Vagina (tissue), 2 donors: ENCODE data around the gene FARP2. TPM values are rescaled to one million over a fixed set of nuclear protein-coding genes. Genes with fewer than 3 reads are reported as not detected.

Experiments
- DNase-seq, 2 donors: peaks; one replicate each; pipeline ENCODE4 v3.0.0-alpha.2; 2017; ENCODE audit errors: extremely low spot score in 2 of 2
- H3K27ac ChIP-seq: fragments of 200-600 bp; sonication (generic); one replicate; pipeline ENCODE4 v1.5.1; 2019
- H3K27me3 ChIP-seq: fragments of 200-600 bp; sonication (generic); one replicate; pipeline ENCODE4 v1.5.1; 2019
- H3K36me3 ChIP-seq, 2 donors: fragments of 200-600 bp; sonication (generic); one replicate each; pipeline ENCODE4 v1.5.1; 2017 to 2019
- H3K4me1 ChIP-seq: fragments of 200-600 bp; sonication (generic); one replicate; pipeline ENCODE4 v1.5.1; 2019
- H3K4me3 ChIP-seq, 2 donors: fragments of 200-600 bp; sonication (generic); 1 replicate in 1 of 2; 2 replicates in 1 of 2; pipeline ENCODE4 v1.5.1; 2016 to 2019
- H3K9me3 ChIP-seq: fragments of 200-600 bp; sonication (generic); one replicate; pipeline ENCODE4 v1.5.1; 2019
- CTCF ChIP-seq, 3 experiments: fragments of 450-650 bp in 2 of 3; fragments of 200-600 bp in 1 of 3; sonication (generic) in 1 of 3; IDR thresholded peaks; one replicate each; pipeline ENCODE4 v1.5.1; 2017 to 2019; ENCODE audit warnings: antibody characterized with exemption in 3 of 3, mild to moderate bottlenecking in 2 of 3, moderate library complexity in 2 of 3
- POLR2A ChIP-seq, 2 donors: fragments of 450-650 bp; IDR thresholded peaks; one replicate each; pipeline ENCODE4 v1.6.1; 2017; ENCODE audit warnings: antibody characterized with exemption in 2 of 2, mild to moderate bottlenecking in 2 of 2, moderate library complexity in 2 of 2
- POLR2AphosphoS5 ChIP-seq, 2 donors: sonication (generic); formaldehyde crosslinking; IDR thresholded peaks; one replicate each; pipeline ENCODE4 v1.9.0; 2017; ENCODE audit warnings: antibody characterized with exemption in 2 of 2, mild to moderate bottlenecking in 2 of 2, low read depth in 1 of 2; ENCODE audit not compliant: insufficient read depth in 1 of 2
- intact Hi-C: fragments of 100-400 bp; cut with DNase I; formaldehyde crosslinking; loops from one replicate; pipeline ENCODE4 v1.15.1; 2023
- total RNA-seq: library from RNA; depleted of rRNA; stranded (reverse); fragments of >200 nt; gene quantifications from one replicate; pipeline ENCODE4 v1.2.3, GENCODE V29; 2016

FARP2 gene
- total RNA-seq: 32.9 TPM

GRCh38 chr2:241355983-241356870 lies at the start of gene FARP2:
FARP2 (plus strand) TSS chr2:241356285; CDS start chr2:241373108, 16,823 bp downstream.
- DNase-seq: peak in 1 of 2 donors; percentile 98
- intact Hi-C loops: loop anchor here (5.0 kb wide), 1 partner anchor 39 kb away; the partner anchor contains the start of genes HDLBP and SEPTIN2
- Histone ChIP-seq H3K4me1 (peaks cover 39% of the 10 kb centered on the region), H3K4me3 (peak within 1 kb of the TSS; percentile 81 to 95), H3K36me3 (peaks cover 0 to 19% of the 10 kb centered on the region in 2 donors), H3K27me3 (no peaks in the 10 kb centered on the region), H3K27ac (peak within 1 kb of the TSS; percentile 81), H3K9me3 (no peaks in the 10 kb centered on the region)
- peak in 1 of 2 donors; percentile 68 for TF ChIP-seq POLR2A (IDR thresholded peaks at IDR 0.05)
- peak in 1 of 2 donors; percentile 44 for TF ChIP-seq POLR2AphosphoS5 (IDR thresholded peaks at IDR 0.05; ENCODE audit: insufficient read depth in 1 of 2, low read depth in 1 of 2)
- TF ChIP-seq CTCF (IDR thresholded peaks at IDR 0.05): no peak

GRCh38 chr2:241307055-241307454 lies 49.0 kb upstream of the FARP2 start:
- Histone ChIP-seq H3K9me3 (no peaks in the 10 kb centered on the region), H3K36me3 (no peaks in the 10 kb centered on the region), H3K4me3 (no peak overlapping the region), H3K27me3 (no peaks in the 10 kb centered on the region), H3K27ac (no peak overlapping the region), H3K4me1 (peaks cover 56% of the 10 kb centered on the region)
- DNase-seq: no peak
- intact Hi-C loops: loop anchor here (10.0 kb wide), 1 partner anchor 82 kb away; no protein-coding TSS in a partner anchor
- TF ChIP-seq POLR2AphosphoS5 (IDR thresholded peaks at IDR 0.05; ENCODE audit: insufficient read depth in 1 of 2, low read depth in 1 of 2) (no peak), CTCF (IDR thresholded peaks at IDR 0.05) (no peak), POLR2A (IDR thresholded peaks at IDR 0.05) (no peak)

GRCh38 chr2:241308267-241308666 lies 47.8 kb upstream of the FARP2 start:
- H3K36me3 ChIP-seq: no peaks in the 10 kb centered on the region
- no peak overlapping the region for H3K27ac ChIP-seq
- H3K9me3 ChIP-seq: no peaks in the 10 kb centered on the region
- no peak overlapping the region for H3K4me3 ChIP-seq
- DNase-seq: no peak
- peaks cover 55% of the 10 kb centered on the region for H3K4me1 ChIP-seq
- TF ChIP-seq CTCF (IDR thresholded peaks at IDR 0.05): no peak
- TF ChIP-seq POLR2AphosphoS5 (IDR thresholded peaks at IDR 0.05; ENCODE audit: insufficient read depth in 1 of 2, low read depth in 1 of 2): no peak
- no peak for TF ChIP-seq POLR2A (IDR thresholded peaks at IDR 0.05)
- intact Hi-C loops: loop anchor here (10.0 kb wide), 1 partner anchor 83 kb away; no protein-coding TSS in a partner anchor
- H3K27me3 ChIP-seq: no peaks in the 10 kb centered on the region

GRCh38 chr2:241308832-241309500 lies 47.1 kb upstream of the FARP2 start:
- Histone ChIP-seq H3K4me1 (peaks cover 57% of the 10 kb centered on the region), H3K4me3 (no peak overlapping the region), H3K27me3 (no peaks in the 10 kb centered on the region), H3K36me3 (no peaks in the 10 kb centered on the region), H3K9me3 (no peaks in the 10 kb centered on the region), H3K27ac (no peak overlapping the region)
- no peak for DNase-seq
- TF ChIP-seq POLR2A (IDR thresholded peaks at IDR 0.05) (no peak), CTCF (IDR thresholded peaks at IDR 0.05) (no peak)
- intact Hi-C loops: loop anchor here (10.0 kb wide), 1 partner anchor 84 kb away; no protein-coding TSS in a partner anchor
